DND-41 (cell line): ENCODE results near the gene SYNRG.

Experiments
- ATAC-seq: fragments of 200-7000 bp; cut with Tn5 transposase; 3 replicates; pipeline ENCODE4 v1.9.1; 2021; ENCODE audit warnings: low read depth; ENCODE audit not compliant: insufficient read depth
- DNase-seq: peaks from one replicate; pipeline ENCODE4 v3.0.0-alpha.2; 2020
- H2AFZ ChIP-seq: 2 replicates; pipeline ENCODE4 v1.6.0; 2012; ENCODE audit warnings: low read depth, low read length
- H3K27ac ChIP-seq: 2 replicates; pipeline ENCODE4 v1.5.1; 2012; ENCODE audit warnings: low read length, inconsistent platforms
- H3K27me3 ChIP-seq: fragments of 200-600 bp; sonication (generic); 2 replicates; pipeline ENCODE4 v1.6.0; 2012; ENCODE audit warnings: low read length, mild to moderate bottlenecking, inconsistent platforms; ENCODE audit not compliant: insufficient read depth, poor library complexity
- H3K36me3 ChIP-seq: 2 replicates; pipeline ENCODE4 v1.5.1; 2012; ENCODE audit warnings: low read length, inconsistent platforms; ENCODE audit not compliant: insufficient read depth
- H3K4me1 ChIP-seq: 2 replicates; pipeline ENCODE4 v1.5.1; 2012; ENCODE audit warnings: mild to moderate bottlenecking, low read length; ENCODE audit not compliant: insufficient read depth
- H3K4me2 ChIP-seq: 2 replicates; pipeline ENCODE4 v1.6.0; 2012; ENCODE audit warnings: mild to moderate bottlenecking, moderate library complexity, low read length, inconsistent platforms; ENCODE audit not compliant: insufficient read depth
- H3K4me3 ChIP-seq, 2 experiments: fragments of 200-600 bp in 1 of 2; shearing (Covaris generic) in 1 of 2; 2 replicates each; pipeline ENCODE4 v1.5.1; 2012 to 2016; ENCODE audit warnings: inconsistent platforms in 2 of 2, low read length in 2 of 2, mild to moderate bottlenecking in 2 of 2, low read depth in 1 of 2, moderate library complexity in 1 of 2
- H3K79me2 ChIP-seq: 2 replicates; pipeline ENCODE4 v1.6.0; 2012; ENCODE audit warnings: low read length, inconsistent platforms; ENCODE audit not compliant: insufficient read depth
- H3K9ac ChIP-seq: 2 replicates; pipeline ENCODE4 v1.6.0; 2012; ENCODE audit warnings: low read depth, mild to moderate bottlenecking, inconsistent platforms, low read length, moderate library complexity
- H3K9me3 ChIP-seq: 2 replicates; pipeline ENCODE4 v1.5.1; 2012; ENCODE audit warnings: low read length, moderate library complexity, mild to moderate bottlenecking, inconsistent platforms; ENCODE audit not compliant: insufficient read depth, severe bottlenecking
- H4K20me1 ChIP-seq: 2 replicates; pipeline ENCODE4 v1.6.0; 2012; ENCODE audit warnings: low read length; ENCODE audit not compliant: insufficient read depth
- EZH2 ChIP-seq: IDR thresholded peaks from 3 replicates; pipeline ENCODE4 v1.6.1; 2012; ENCODE audit warnings: borderline replicate concordance, low read depth, mild to moderate bottlenecking, moderate library complexity, low read length, inconsistent platforms; ENCODE audit not compliant: severe bottlenecking
- TF ChIP-seq, protein P1 (sequence below): IDR thresholded peaks from 2 replicates; pipeline ENCODE4 v1.5.1; 2012; ENCODE audit warnings: borderline replicate concordance, low read length, moderate library complexity, mild to moderate bottlenecking; ENCODE audit not compliant: poor library complexity, severe bottlenecking; ENCODE audit errors: extremely low read depth

SYNRG gene

GRCh38 chr17:37609170-37610040 lies at the start of gene SYNRG:
SYNRG (minus strand) TSS chr17:37609418; CDS start chr17:37609355, 63 bp downstream.
- peak; percentile 97 for DNase-seq
- Histone ChIP-seq H3K4me2 (peak within 1 kb of the TSS; percentile 85), H3K9ac (peak within 1 kb of the TSS; percentile 79), H4K20me1 (peaks cover 8% of the 10 kb centered on the region; the same call in 1 of the 2 replicates), H3K4me3 (peak within 1 kb of the TSS; percentile 53 to 69), H3K79me2 (peaks cover 47% of the 10 kb centered on the region), H3K36me3 (peaks cover 24% of the 10 kb centered on the region; the same call in 1 of the 2 replicates), H3K27ac (peak within 1 kb of the TSS; percentile 88), H3K27me3 (no peaks in the 10 kb centered on the region), H3K9me3 (no peaks in the 10 kb centered on the region), H2AFZ (peak within 1 kb of the TSS; percentile 79), H3K4me1 (peaks cover 52% of the 10 kb centered on the region)
- peak; percentile 87 for ATAC-seq
- no peak for TF ChIP-seq EZH2
- TF ChIP-seq, protein P1, sequence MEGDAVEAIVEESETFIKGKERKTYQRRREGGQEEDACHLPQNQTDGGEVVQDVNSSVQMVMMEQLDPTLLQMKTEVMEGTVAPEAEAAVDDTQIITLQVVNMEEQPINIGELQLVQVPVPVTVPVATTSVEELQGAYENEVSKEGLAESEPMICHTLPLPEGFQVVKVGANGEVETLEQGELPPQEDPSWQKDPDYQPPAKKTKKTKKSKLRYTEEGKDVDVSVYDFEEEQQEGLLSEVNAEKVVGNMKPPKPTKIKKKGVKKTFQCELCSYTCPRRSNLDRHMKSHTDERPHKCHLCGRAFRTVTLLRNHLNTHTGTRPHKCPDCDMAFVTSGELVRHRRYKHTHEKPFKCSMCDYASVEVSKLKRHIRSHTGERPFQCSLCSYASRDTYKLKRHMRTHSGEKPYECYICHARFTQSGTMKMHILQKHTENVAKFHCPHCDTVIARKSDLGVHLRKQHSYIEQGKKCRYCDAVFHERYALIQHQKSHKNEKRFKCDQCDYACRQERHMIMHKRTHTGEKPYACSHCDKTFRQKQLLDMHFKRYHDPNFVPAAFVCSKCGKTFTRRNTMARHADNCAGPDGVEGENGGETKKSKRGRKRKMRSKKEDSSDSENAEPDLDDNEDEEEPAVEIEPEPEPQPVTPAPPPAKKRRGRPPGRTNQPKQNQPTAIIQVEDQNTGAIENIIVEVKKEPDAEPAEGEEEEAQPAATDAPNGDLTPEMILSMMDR: peak; percentile 65

GRCh38 chr17:37657202-37657601 lies 48.0 kb upstream of the SYNRG start:
- Histone ChIP-seq H3K27ac (no peak overlapping the region), H3K79me2 (no peaks in the 10 kb centered on the region), H4K20me1 (no peaks in the 10 kb centered on the region), H3K4me1 (no peaks in the 10 kb centered on the region), H3K4me3 (no peak overlapping the region), H3K27me3 (peaks cover 20% of the 10 kb centered on the region), H3K36me3 (no peaks in the 10 kb centered on the region), H3K9ac (no peak overlapping the region), H3K9me3 (no peaks in the 10 kb centered on the region), H3K4me2 (no peak overlapping the region), H2AFZ (no peak overlapping the region)
- DNase-seq: no peak
- TF ChIP-seq EZH2: no peak
- TF ChIP-seq, protein P1: no peak
- ATAC-seq: no peak

DNA sequence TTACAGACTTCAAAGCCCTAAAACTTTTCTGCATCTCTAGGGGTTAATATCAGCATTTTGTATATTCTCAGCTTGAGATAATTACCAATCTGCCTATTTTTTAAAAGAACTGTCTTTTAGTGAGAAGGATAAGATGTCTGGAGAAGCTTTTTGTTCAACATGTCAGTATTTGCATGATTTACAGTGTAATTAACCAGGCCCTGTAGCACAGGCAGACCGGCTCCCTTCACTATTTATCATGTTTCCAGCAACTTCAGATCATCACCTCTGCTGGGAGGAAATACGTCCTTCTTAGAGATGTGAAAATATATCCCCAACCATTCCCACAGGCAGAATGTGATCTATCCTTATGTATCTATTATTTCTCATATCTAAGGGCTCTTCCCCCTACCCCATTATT lies 42.6 kb upstream of the SYNRG start:
- TF ChIP-seq, protein P1: no peak
- TF ChIP-seq EZH2: no peak
- Histone ChIP-seq H4K20me1 (no peaks in the 10 kb centered on the region), H3K9me3 (no peaks in the 10 kb centered on the region), H3K36me3 (no peaks in the 10 kb centered on the region), H3K4me3 (no peak overlapping the region), H2AFZ (no peak overlapping the region), H3K4me1 (no peaks in the 10 kb centered on the region), H3K79me2 (no peaks in the 10 kb centered on the region), H3K27ac (no peak overlapping the region), H3K4me2 (no peak overlapping the region), H3K9ac (no peak overlapping the region), H3K27me3 (peaks cover 33% of the 10 kb centered on the region)
- no peak for ATAC-seq
- no peak for DNase-seq
